Measurements from ENCODE around the gene EXTL1. TPM values are rescaled to one million over a fixed set of nuclear protein-coding genes. Genes with fewer than 3 reads are reported as not detected.

EXTL1 gene
- polyA plus RNA-seq, 1 of the 3 experiments (the other 2 are of a cell fraction) = 0.58 TPM

- no peak overlapping the region for H3K9ac ChIP-seq
- H3K79me2 ChIP-seq (ENCODE audit: insufficient read depth) = no peaks in the 10 kb centered on the region
- peaks cover 33% of the 10 kb centered on the region for H3K27me3 ChIP-seq (ENCODE audit: insufficient read depth)
- 77% methylated on average over 6 of the region's 6 CpGs for WGBS (ENCODE audit: low lambda C conversion rate)
- no peak overlapping the region for H3K4me2 ChIP-seq
- H4K20me1 ChIP-seq (ENCODE audit: insufficient read depth) = no peaks in the 10 kb centered on the region
- TF ChIP-seq JUND (IDR thresholded peaks at IDR 0.05) = no peak
- TF ChIP-seq MAX (IDR thresholded peaks at IDR 0.05; ENCODE audit: low read depth) = no peak
- TF ChIP-seq RCOR1 (IDR thresholded peaks at IDR 0.05; ENCODE audit: low read length) = no peak
- TF ChIP-seq SMC3 (IDR thresholded peaks at IDR 0.05; ENCODE audit: low read depth, low read length) = no peak
- TF ChIP-seq YY1 (IDR thresholded peaks at IDR 0.05; ENCODE audit: low read depth) = no peak
- no peak for TF ChIP-seq ELF1 (IDR thresholded peaks at IDR 0.05)
- TF ChIP-seq REST (IDR thresholded peaks at IDR 0.05; ENCODE audit: low read depth, low read length) = no peak
- no peak for TF ChIP-seq RXRA (IDR thresholded peaks at IDR 0.05; ENCODE audit: borderline replicate concordance, low read depth)
- TF ChIP-seq RFX5 (IDR thresholded peaks at IDR 0.05; ENCODE audit: low read length) = no peak
- no peak for TF ChIP-seq MEF2A (IDR thresholded peaks at IDR 0.05; ENCODE audit: borderline replicate concordance, low read depth)
- no peak for TF ChIP-seq USF1 (IDR thresholded peaks at IDR 0.05; ENCODE audit: borderline replicate concordance, low read depth)
- TF ChIP-seq TEAD4 (IDR thresholded peaks at IDR 0.05; ENCODE audit: borderline replicate concordance, insufficient read depth) = no peak
- no peak for TF ChIP-seq IRF3 (IDR thresholded peaks at IDR 0.05; ENCODE audit: low read depth, low read length)
- no peak for TF ChIP-seq PBX3 (IDR thresholded peaks at IDR 0.05)
- TF ChIP-seq GABPA (IDR thresholded peaks at IDR 0.05; ENCODE audit: low read depth) = no peak
- no peak for TF ChIP-seq EZH2phosphoT487 (IDR thresholded peaks at IDR 0.05; ENCODE audit: borderline replicate concordance, low read depth)
- TF ChIP-seq SIN3A (IDR thresholded peaks at IDR 0.05; ENCODE audit: borderline replicate concordance, low read depth, low read length) = no peak
- TF ChIP-seq NFIC (IDR thresholded peaks at IDR 0.05; ENCODE audit: borderline replicate concordance) = no peak
- no peak for TF ChIP-seq TAF1 (IDR thresholded peaks at IDR 0.05; ENCODE audit: borderline replicate concordance, low read depth, low read length)
- TF ChIP-seq FOXM1 (IDR thresholded peaks at IDR 0.05; ENCODE audit: low read depth) = no peak
- H3K27ac ChIP-seq (ENCODE audit: low read depth in 2 of 2, low read length in 1 of 2) = no peak overlapping the region
- CTCF ChIA-PET = interaction anchor here (0.8 kb wide), 2 partner anchors 14 to 25 kb away, joined by 3 read pairs; no protein-coding TSS in a partner anchor
- no peak overlapping the region for H3K4me3 ChIP-seq (ENCODE audit: low read depth in 2 of 2, low read length in 1 of 2)
- H3K9me2 ChIP-seq = no peaks in the 10 kb centered on the region
- DNase-seq = no peak
- POLR2A ChIA-PET = no interaction called here
- H3K36me3 ChIP-seq (replicated peaks in 1 of 2; ENCODE audit: control insufficient read depth in 1 of 2, insufficient read depth in 2 of 2, low read length in 1 of 2) = no peaks in the 10 kb centered on the region
- H3K9me3 ChIP-seq = no peaks in the 10 kb centered on the region
- H2AFZ ChIP-seq (ENCODE audit: low read depth) = no peak overlapping the region
- H3K4me1 ChIP-seq (ENCODE audit: control insufficient read depth in 1 of 2, insufficient read depth in 2 of 2, low read depth in 1 of 2, low read length in 1 of 2) = peaks cover 0 to 3% of the 10 kb centered on the region in 2 experiments; a peak in 1 of 4 replicates
- H3F3A ChIP-seq (replicated peaks; ENCODE audit: insufficient read depth) = no peaks in the 10 kb centered on the region
Observed at GRCh38 chr1:26070963-26071342, 49.4 kb downstream of the EXTL1 start.

Data from SK-N-SH (cell line).